Neural progenitor cell (in vitro differentiated cells): ENCODE measurements around the gene PIGP. TPM values are rescaled to one million over a fixed set of nuclear protein-coding genes. Genes with fewer than 3 reads are reported as not detected.

Experiments used
- DNase-seq: peaks from one replicate; pipeline ENCODE4 v3.0.0-alpha.2; 2016; ENCODE audit warnings: low spot score
- H2AFZ ChIP-seq: fragments of 200-600 bp; sonication (generic); replicated peaks from 2 replicates; pipeline ENCODE4 v1.6.1; 2016; ENCODE audit warnings: antibody characterized with exemption
- H3F3A ChIP-seq: fragments of 200-600 bp; sonication (generic); 2 replicates; pipeline ENCODE4 v1.6.1; 2016; ENCODE audit warnings: antibody characterized with exemption, low read depth
- H3K27ac ChIP-seq: fragments of 200-600 bp; sonication (generic); 2 replicates; pipeline ENCODE4 v1.5.1; 2016; ENCODE audit warnings: mild to moderate bottlenecking
- H3K27me3 ChIP-seq: fragments of 200-600 bp; sonication (generic); 2 replicates; pipeline ENCODE4 v1.6.1; 2016; ENCODE audit warnings: mild to moderate bottlenecking, moderate library complexity
- H3K36me3 ChIP-seq: fragments of 200-600 bp; sonication (generic); 2 replicates; pipeline ENCODE4 v1.5.1; 2016
- H3K4me1 ChIP-seq: fragments of 200-600 bp; sonication (generic); 2 replicates; pipeline ENCODE4 v1.6.1; 2016; ENCODE audit warnings: mixed run types
- H3K4me2 ChIP-seq: fragments of 200-600 bp; sonication (generic); 2 replicates; pipeline ENCODE4 v1.6.1; 2016
- H3K4me3 ChIP-seq: fragments of 200-600 bp; sonication (generic); 2 replicates; pipeline ENCODE4 v1.5.1; 2016
- H3K79me2 ChIP-seq: fragments of 200-600 bp; sonication (generic); 2 replicates; pipeline ENCODE4 v1.6.1; 2016; ENCODE audit warnings: low read depth
- H3K9ac ChIP-seq: fragments of 200-600 bp; sonication (generic); 2 replicates; pipeline ENCODE4 v1.6.1; 2016
- H3K9me3 ChIP-seq: fragments of 200-600 bp; sonication (generic); 2 replicates; pipeline ENCODE4 v1.5.1; 2016; ENCODE audit warnings: low read depth
- H4K20me1 ChIP-seq: fragments of 200-600 bp; sonication (generic); 2 replicates; pipeline ENCODE4 v1.6.1; 2016; ENCODE audit warnings: low read depth
- H3K27ac Mint-ChIP-seq: 3 replicates; pipeline ENCODE4 v1.8.0; 2021; ENCODE audit warnings: mixed read lengths
- H3K27me3 Mint-ChIP-seq: 2 replicates; pipeline ENCODE4 v1.8.0; 2022; ENCODE audit warnings: low read depth, mild to moderate bottlenecking, inconsistent platforms, moderate library complexity, mixed read lengths; ENCODE audit not compliant: insufficient read depth
- H3K36me3 Mint-ChIP-seq: 3 replicates; pipeline ENCODE4 v1.8.0; 2021; ENCODE audit warnings: mixed read lengths
- H3K4me1 Mint-ChIP-seq: 3 replicates; pipeline ENCODE4 v1.8.0; 2021; ENCODE audit warnings: mixed read lengths
- H3K4me3 Mint-ChIP-seq: 3 replicates; pipeline ENCODE4 v1.8.0; 2021; ENCODE audit warnings: mild to moderate bottlenecking, moderate library complexity, mixed read lengths
- H3K9me3 Mint-ChIP-seq: 3 replicates; pipeline ENCODE4 v1.8.0; 2020; ENCODE audit warnings: mixed read lengths
- CTCF ChIP-seq: fragments of 200-600 bp; sonication (generic); IDR thresholded peaks from 2 replicates; pipeline ENCODE4 v1.5.1; 2017; ENCODE audit warnings: antibody characterized with exemption, mild to moderate bottlenecking
- EZH2 ChIP-seq: fragments of 200-600 bp; sonication (generic); IDR thresholded peaks from 2 replicates; pipeline ENCODE4 v1.6.1; 2017; ENCODE audit warnings: antibody characterized with exemption, mild to moderate bottlenecking, moderate library complexity
- EZH2phosphoT487 ChIP-seq: fragments of 200-600 bp; sonication (generic); IDR thresholded peaks from 2 replicates; pipeline ENCODE4 v1.6.1; 2017; ENCODE audit warnings: antibody characterized with exemption
- total RNA-seq: library from RNA; depleted of rRNA; stranded (reverse); fragments of >200 nt; gene quantifications from 2 replicates; pipeline ENCODE4 v1.2.3, GENCODE V29; 2015; ENCODE audit warnings: low replicate concordance

PIGP gene
- total RNA-seq, 1 donor from 2014 or later, result 25.8 TPM

- no peak for DNase-seq
- H3K4me1 Mint-ChIP-seq, result peaks cover 33% of the 10 kb centered on the region
- Histone ChIP-seq H3K27ac (no peak overlapping the region), H3K27me3 (peaks cover 23% of the 10 kb centered on the region), H3K9ac (no peak overlapping the region), H3K79me2 (peaks cover 67% of the 10 kb centered on the region), H3K9me3 (no peaks in the 10 kb centered on the region), H3K4me2 (no peak overlapping the region), H3K4me3 (no peak overlapping the region), H3F3A (peaks cover 34% of the 10 kb centered on the region), H3K4me1 (peaks cover 25% of the 10 kb centered on the region), H4K20me1 (peaks cover 23% of the 10 kb centered on the region), H2AFZ (no peak overlapping the region), H3K36me3 (no peaks in the 10 kb centered on the region)
- peak overlapping the region; percentile 96 for H3K4me3 Mint-ChIP-seq
- TF ChIP-seq EZH2 (peak; percentile 16), CTCF (no peak)
- peaks cover 29% of the 10 kb centered on the region for H3K9me3 Mint-ChIP-seq
- peaks cover 22% of the 10 kb centered on the region for H3K36me3 Mint-ChIP-seq
- peaks cover 9% of the 10 kb centered on the region for H3K27me3 Mint-ChIP-seq
- no peak overlapping the region for H3K27ac Mint-ChIP-seq
Measured at GRCh38 chr21:37075214-37075770, 2.4 kb upstream of the PIGP start.

DNA sequence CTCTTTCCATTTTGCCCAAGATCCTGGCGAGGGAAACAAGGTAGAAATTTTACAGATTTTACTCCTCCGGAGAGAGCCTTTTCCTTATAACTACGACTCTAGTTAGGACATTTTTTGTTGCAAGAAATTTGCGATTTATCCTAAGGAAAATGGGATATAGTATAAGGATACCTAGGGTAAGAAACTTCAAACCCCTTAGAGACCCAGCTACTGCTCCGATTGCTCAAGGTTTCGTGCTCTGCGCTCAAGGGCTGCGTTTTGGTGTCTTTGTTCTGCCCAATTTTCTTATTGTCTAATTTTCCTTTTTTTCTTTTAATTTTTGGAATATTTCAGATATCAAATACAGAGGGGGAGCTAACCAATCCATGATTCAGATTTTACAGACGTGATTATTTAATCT lies 1.7 kb upstream of the PIGP start:
- Mint-ChIP-seq H3K4me1 (peaks cover 36% of the 10 kb centered on the region), H3K4me3 (peak overlapping the region; percentile 96), H3K36me3 (peaks cover 21% of the 10 kb centered on the region), H3K27me3 (peaks cover 9% of the 10 kb centered on the region), H3K9me3 (peaks cover 22% of the 10 kb centered on the region), H3K27ac (peak overlapping the region; percentile 94)
- no peak for DNase-seq
- Histone ChIP-seq H3K79me2 (peaks cover 60% of the 10 kb centered on the region), H2AFZ (no peak overlapping the region), H3K27me3 (peaks cover 23% of the 10 kb centered on the region), H4K20me1 (peaks cover 23% of the 10 kb centered on the region), H3K4me1 (peaks cover 33% of the 10 kb centered on the region), H3K4me3 (peak overlapping the region; percentile 86), H3F3A (peaks cover 39% of the 10 kb centered on the region), H3K36me3 (no peaks in the 10 kb centered on the region), H3K9ac (no peak overlapping the region), H3K27ac (no peak overlapping the region), H3K4me2 (peak overlapping the region; percentile 98), H3K9me3 (no peaks in the 10 kb centered on the region)
- no peak for TF ChIP-seq EZH2phosphoT487
- TF ChIP-seq EZH2, result no peak
- no peak for TF ChIP-seq CTCF

DNA sequence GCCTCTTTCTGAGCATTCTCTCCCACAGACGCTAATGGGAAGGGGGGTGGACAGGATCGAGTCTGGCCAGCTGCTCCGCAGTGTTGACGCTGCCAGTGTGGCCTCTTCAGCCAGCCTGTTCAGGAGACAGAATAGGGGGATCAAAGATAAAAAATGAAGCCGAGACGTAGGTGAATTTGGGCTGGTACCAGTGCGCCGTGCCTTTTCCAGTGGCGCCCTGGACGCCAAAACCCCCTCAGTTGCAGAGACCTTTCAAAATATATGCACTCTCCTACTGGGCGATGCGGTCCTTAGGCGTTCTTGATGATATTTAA lies 1.3 kb upstream of the PIGP start:
- peaks cover 21% of the 10 kb centered on the region for H3K9me3 Mint-ChIP-seq
- Histone ChIP-seq H3K79me2 (peaks cover 57% of the 10 kb centered on the region), H3K9me3 (no peaks in the 10 kb centered on the region), H3F3A (peaks cover 39% of the 10 kb centered on the region), H3K4me3 (peak overlapping the region; percentile 86), H3K4me2 (peak overlapping the region; percentile 98), H2AFZ (peak overlapping the region; percentile 67), H3K36me3 (no peaks in the 10 kb centered on the region), H4K20me1 (peaks cover 23% of the 10 kb centered on the region), H3K27me3 (peaks cover 23% of the 10 kb centered on the region), H3K4me1 (peaks cover 35% of the 10 kb centered on the region), H3K9ac (no peak overlapping the region), H3K27ac (no peak overlapping the region)
- peaks cover 10% of the 10 kb centered on the region for H3K27me3 Mint-ChIP-seq
- peak overlapping the region; percentile 94 for H3K27ac Mint-ChIP-seq
- H3K4me1 Mint-ChIP-seq, result peaks cover 36% of the 10 kb centered on the region
- H3K4me3 Mint-ChIP-seq, result peak overlapping the region; percentile 96
- peak; percentile 50 for DNase-seq
- H3K36me3 Mint-ChIP-seq, result peaks cover 21% of the 10 kb centered on the region
- TF ChIP-seq EZH2phosphoT487, result no peak
- TF ChIP-seq EZH2, result no peak
- TF ChIP-seq CTCF, result no peak
